Measurements from ENCODE around the gene ZDHHC22.

DNA sequence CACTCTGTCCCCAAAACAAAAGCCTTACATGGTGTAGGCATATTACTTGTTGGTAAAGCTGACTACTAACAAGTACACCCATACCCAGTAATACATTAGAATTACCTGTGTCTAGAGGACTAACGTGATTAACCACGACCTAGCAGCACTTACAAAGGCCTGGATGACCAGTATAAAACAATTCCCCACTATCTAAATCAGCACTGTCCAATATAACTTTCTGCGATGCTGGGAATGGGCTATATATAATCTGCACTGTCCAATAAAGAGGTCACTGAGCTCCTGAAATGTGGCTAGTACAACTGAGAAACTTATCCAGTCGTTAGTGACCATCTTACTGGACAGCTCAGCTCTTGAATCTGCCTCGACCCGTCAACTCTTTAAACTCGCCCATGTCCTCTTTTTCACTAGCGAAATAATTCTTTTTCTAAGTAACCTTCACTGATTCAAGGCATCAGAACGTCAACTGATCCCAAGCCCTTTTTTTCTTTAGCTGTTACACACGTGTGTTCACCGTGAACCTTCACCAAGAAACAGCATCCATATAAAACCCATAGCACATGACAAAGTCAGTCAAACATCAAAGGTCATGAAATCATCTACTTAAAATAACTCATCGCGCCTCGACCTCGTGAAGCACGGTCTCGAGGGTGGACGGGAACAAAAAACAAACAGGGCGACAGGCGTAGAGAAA lies 44.4 kb downstream of the ZDHHC22 start:
- no peak for TF ChIP-seq POLR2AphosphoS5 (IDR thresholded peaks at IDR 0.05; ENCODE audit: low read depth)
- TF ChIP-seq, protein P1, sequence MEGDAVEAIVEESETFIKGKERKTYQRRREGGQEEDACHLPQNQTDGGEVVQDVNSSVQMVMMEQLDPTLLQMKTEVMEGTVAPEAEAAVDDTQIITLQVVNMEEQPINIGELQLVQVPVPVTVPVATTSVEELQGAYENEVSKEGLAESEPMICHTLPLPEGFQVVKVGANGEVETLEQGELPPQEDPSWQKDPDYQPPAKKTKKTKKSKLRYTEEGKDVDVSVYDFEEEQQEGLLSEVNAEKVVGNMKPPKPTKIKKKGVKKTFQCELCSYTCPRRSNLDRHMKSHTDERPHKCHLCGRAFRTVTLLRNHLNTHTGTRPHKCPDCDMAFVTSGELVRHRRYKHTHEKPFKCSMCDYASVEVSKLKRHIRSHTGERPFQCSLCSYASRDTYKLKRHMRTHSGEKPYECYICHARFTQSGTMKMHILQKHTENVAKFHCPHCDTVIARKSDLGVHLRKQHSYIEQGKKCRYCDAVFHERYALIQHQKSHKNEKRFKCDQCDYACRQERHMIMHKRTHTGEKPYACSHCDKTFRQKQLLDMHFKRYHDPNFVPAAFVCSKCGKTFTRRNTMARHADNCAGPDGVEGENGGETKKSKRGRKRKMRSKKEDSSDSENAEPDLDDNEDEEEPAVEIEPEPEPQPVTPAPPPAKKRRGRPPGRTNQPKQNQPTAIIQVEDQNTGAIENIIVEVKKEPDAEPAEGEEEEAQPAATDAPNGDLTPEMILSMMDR (conservative IDR thresholded peaks at IDR 0.05; ENCODE audit: low read depth in 2 of 2) = no peak
- no peak for TF ChIP-seq EZH2phosphoT487 (IDR thresholded peaks at IDR 0.05; ENCODE audit: unreplicated experiment)
- TF ChIP-seq EZH2 (IDR thresholded peaks at IDR 0.05; ENCODE audit: low read depth, unreplicated experiment) = no peak
- TF ChIP-seq ZNF114 (CRISPR knock-in tag; IDR thresholded peaks at IDR 0.05) = no peak
- TF ChIP-seq, protein P2, sequence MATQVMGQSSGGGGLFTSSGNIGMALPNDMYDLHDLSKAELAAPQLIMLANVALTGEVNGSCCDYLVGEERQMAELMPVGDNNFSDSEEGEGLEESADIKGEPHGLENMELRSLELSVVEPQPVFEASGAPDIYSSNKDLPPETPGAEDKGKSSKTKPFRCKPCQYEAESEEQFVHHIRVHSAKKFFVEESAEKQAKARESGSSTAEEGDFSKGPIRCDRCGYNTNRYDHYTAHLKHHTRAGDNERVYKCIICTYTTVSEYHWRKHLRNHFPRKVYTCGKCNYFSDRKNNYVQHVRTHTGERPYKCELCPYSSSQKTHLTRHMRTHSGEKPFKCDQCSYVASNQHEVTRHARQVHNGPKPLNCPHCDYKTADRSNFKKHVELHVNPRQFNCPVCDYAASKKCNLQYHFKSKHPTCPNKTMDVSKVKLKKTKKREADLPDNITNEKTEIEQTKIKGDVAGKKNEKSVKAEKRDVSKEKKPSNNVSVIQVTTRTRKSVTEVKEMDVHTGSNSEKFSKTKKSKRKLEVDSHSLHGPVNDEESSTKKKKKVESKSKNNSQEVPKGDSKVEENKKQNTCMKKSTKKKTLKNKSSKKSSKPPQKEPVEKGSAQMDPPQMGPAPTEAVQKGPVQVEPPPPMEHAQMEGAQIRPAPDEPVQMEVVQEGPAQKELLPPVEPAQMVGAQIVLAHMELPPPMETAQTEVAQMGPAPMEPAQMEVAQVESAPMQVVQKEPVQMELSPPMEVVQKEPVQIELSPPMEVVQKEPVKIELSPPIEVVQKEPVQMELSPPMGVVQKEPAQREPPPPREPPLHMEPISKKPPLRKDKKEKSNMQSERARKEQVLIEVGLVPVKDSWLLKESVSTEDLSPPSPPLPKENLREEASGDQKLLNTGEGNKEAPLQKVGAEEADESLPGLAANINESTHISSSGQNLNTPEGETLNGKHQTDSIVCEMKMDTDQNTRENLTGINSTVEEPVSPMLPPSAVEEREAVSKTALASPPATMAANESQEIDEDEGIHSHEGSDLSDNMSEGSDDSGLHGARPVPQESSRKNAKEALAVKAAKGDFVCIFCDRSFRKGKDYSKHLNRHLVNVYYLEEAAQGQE (IDR thresholded peaks at IDR 0.05; ENCODE audit: unreplicated experiment) = no peak
- no peak for TF ChIP-seq ZNF331 (CRISPR knock-in tag; IDR thresholded peaks at IDR 0.05; ENCODE audit: low read depth)
